K562 treated with DMSO at 1 percent for 48 hours (cell line): Measurements from ENCODE around the gene LRRC4. TPM values are rescaled to one million over a fixed set of nuclear protein-coding genes. Genes with fewer than 3 reads are reported as not detected.

ENCODE experiments used
- total RNA-seq: library from RNA; unstranded; fragments of 300-600 nt; gene quantifications from 2 replicates; pipeline ENCODE4 v1.2.3, GENCODE V29; 2022; ENCODE audit warnings: low replicate concordance; ENCODE audit errors: extremely low read depth

The LRRC4 gene
- not detected in 2 replicates for total RNA-seq

GRCh38 chr7:128030654-128031611 lies at the start of gene LRRC4:
LRRC4 (minus strand) TSS chr7:128031437; CDS start chr7:128030640, 797 bp downstream.

Other genes with a start within 250 kb of the LRRC4 start
- gene LEP, start 209.8 kb upstream of the LRRC4 start, total RNA-seq, result not detected in 2 replicates